Measurements from ENCODE around the gene CAMK1D.
A peak's percentile ranks its signal among the peaks of the same experiment; 100 is the strongest.
"Not testable (repeated sequence)": the region's sequence is repeated elsewhere in the genome, so short reads cannot be mapped to it uniquely, and the experiment has no call there.

The CAMK1D gene

GRCh38 chr10:12348870-12349628 lies at the start of gene CAMK1D:
CAMK1D (plus strand) TSS chr10:12349547.
- peak; percentile 85 for DNase-seq (ENCODE audit: low read depth)

GRCh38 chr10:12301036-12301435 lies 48.3 kb upstream of the CAMK1D start:
- DNase-seq (ENCODE audit: low read depth), result not testable (repeated sequence)

GRCh38 chr10:12308057-12308456 lies 41.3 kb upstream of the CAMK1D start:
- no peak for DNase-seq (ENCODE audit: low read depth)

- DNase-seq (ENCODE audit: low read depth), result no peak
Observed at GRCh38 chr10:12308736-12309375, 40.5 kb upstream of the CAMK1D start.

- DNase-seq (ENCODE audit: low read depth), result not testable (repeated sequence)
Observed at GRCh38 chr10:12309783-12310182, 39.6 kb upstream of the CAMK1D start.

- no peak for DNase-seq (ENCODE audit: low read depth)
Observed at GRCh38 chr10:12314836-12315235, 34.5 kb upstream of the CAMK1D start.

GRCh38 chr10:12319076-12319475 lies 30.3 kb upstream of the CAMK1D start:
- DNase-seq (ENCODE audit: low read depth), result no peak

- no peak for DNase-seq (ENCODE audit: low read depth)
Observed at GRCh38 chr10:12320892-12321291, 28.5 kb upstream of the CAMK1D start.

GRCh38 chr10:12321641-12322040 lies 27.7 kb upstream of the CAMK1D start:
- no peak for DNase-seq (ENCODE audit: low read depth)

- DNase-seq (ENCODE audit: low read depth), result no peak
Observed at GRCh38 chr10:12322583-12323131, 26.7 kb upstream of the CAMK1D start.

- DNase-seq (ENCODE audit: low read depth), result no peak
Observed at GRCh38 chr10:12324530-12324929, 24.8 kb upstream of the CAMK1D start.

- DNase-seq (ENCODE audit: low read depth), result no peak
Observed at GRCh38 chr10:12327074-12327473, 22.3 kb upstream of the CAMK1D start.

- no peak for DNase-seq (ENCODE audit: low read depth)
Observed at GRCh38 chr10:12327476-12327875, 21.9 kb upstream of the CAMK1D start.

- DNase-seq (ENCODE audit: low read depth), result not testable (repeated sequence)
Observed at GRCh38 chr10:12328312-12328711, 21.0 kb upstream of the CAMK1D start.

- DNase-seq (ENCODE audit: low read depth), result no peak
Observed at GRCh38 chr10:12332572-12333379, 16.6 kb upstream of the CAMK1D start.

- peak; percentile 24 for DNase-seq (ENCODE audit: low read depth)
Observed at GRCh38 chr10:12333380-12334185, 15.8 kb upstream of the CAMK1D start.

- no peak for DNase-seq (ENCODE audit: low read depth)
Observed at GRCh38 chr10:12334186-12334530, 15.2 kb upstream of the CAMK1D start.

- DNase-seq (ENCODE audit: low read depth), result not testable (repeated sequence)
Observed at GRCh38 chr10:12335169-12335568, 14.2 kb upstream of the CAMK1D start.

- DNase-seq (ENCODE audit: low read depth), result no peak
Observed at GRCh38 chr10:12337453-12338372, 11.6 kb upstream of the CAMK1D start.

GRCh38 chr10:12338981-12339380 lies 10.4 kb upstream of the CAMK1D start:
- no peak for DNase-seq (ENCODE audit: low read depth)

- DNase-seq (ENCODE audit: low read depth), result no peak
Observed at GRCh38 chr10:12340371-12340770, 9.0 kb upstream of the CAMK1D start.
